Measurements from ENCODE around the gene ITGB2.

The ITGB2 gene

DNA sequence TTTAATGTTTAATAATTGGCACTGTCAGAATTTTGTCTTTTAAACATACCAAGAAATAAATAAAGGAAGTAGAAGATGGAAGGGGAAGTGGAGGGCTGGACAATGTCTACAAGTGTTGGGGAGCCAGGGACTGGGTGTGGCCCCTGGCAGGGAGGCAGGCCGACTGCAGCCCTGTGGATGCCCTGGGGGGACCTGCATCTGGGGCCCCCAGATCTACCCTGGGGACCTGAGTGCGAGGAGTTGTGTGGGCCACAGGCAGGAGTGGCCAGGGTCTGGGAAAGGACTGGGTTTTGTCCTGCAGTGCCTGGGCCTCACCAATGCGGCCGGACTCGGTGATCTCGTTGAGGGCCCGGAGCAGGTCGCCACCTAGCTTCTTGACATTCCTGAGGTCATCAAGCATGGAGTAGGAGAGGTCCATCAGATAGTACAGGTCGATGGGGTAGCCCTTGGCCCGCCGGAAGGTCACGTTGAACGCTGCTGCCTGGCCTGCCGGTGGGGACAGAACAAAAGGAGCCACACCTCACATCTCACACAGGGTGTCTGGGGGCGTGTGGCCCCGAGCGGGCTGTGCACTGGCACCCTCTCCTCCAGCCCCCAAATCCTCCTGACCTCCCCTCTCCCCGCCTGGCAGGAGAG is 17.5 kb downstream of the ITGB2 start:
- TF ChIP-seq, protein P1, sequence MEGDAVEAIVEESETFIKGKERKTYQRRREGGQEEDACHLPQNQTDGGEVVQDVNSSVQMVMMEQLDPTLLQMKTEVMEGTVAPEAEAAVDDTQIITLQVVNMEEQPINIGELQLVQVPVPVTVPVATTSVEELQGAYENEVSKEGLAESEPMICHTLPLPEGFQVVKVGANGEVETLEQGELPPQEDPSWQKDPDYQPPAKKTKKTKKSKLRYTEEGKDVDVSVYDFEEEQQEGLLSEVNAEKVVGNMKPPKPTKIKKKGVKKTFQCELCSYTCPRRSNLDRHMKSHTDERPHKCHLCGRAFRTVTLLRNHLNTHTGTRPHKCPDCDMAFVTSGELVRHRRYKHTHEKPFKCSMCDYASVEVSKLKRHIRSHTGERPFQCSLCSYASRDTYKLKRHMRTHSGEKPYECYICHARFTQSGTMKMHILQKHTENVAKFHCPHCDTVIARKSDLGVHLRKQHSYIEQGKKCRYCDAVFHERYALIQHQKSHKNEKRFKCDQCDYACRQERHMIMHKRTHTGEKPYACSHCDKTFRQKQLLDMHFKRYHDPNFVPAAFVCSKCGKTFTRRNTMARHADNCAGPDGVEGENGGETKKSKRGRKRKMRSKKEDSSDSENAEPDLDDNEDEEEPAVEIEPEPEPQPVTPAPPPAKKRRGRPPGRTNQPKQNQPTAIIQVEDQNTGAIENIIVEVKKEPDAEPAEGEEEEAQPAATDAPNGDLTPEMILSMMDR (IDR thresholded peaks at IDR 0.05; ENCODE audit: control insufficient read depth, insufficient read depth, low read depth, low read length, missing control alignments): no peak
- no peak for DNase-seq (ENCODE audit: low read depth)
- H3K4me3 ChIP-seq (ENCODE audit: control insufficient read depth, low read depth, low read length): no peak overlapping the region

DNA sequence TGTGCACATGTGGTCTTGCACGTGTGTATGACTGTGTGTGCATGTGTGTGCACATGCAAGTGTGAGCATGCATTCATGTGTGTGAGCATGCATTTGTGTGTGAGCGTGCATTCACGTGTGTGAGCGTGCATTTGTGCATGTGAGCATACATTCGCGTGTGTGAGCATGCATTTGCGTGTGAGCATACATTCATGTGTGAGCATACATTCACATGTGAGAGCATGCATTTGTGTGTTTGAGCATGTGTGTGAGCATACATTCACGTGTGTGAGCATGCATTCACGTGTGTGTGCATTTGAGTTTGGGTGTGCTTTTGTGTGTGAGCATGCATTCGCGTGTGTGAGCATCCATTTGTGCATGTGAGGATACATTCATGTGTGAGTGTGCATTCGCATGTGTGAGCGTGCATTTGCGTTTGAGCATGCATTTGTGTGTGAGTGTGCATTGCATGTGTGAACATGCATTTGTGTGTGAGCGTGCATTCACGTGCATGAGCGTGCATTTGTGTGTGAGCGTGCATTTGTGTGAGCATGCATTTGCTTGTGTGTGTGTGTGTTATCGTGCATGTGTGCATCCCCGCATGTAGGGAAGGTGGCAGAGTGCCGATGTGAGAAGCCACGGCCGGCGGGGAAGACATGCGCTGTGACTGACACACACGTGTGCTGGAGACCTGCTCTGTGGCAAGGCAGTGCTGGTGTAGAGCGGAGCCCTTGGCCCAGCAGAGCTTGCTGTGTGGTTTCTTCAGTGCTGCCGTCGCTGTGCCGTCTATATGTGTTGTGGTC is 18.2 kb downstream of the ITGB2 start:
- no peak overlapping the region for H3K4me3 ChIP-seq (ENCODE audit: control insufficient read depth, low read depth, low read length)
- TF ChIP-seq, protein P1 (IDR thresholded peaks at IDR 0.05; ENCODE audit: control insufficient read depth, insufficient read depth, low read depth, low read length, missing control alignments): no peak
- DNase-seq (ENCODE audit: low read depth): no peak

DNA sequence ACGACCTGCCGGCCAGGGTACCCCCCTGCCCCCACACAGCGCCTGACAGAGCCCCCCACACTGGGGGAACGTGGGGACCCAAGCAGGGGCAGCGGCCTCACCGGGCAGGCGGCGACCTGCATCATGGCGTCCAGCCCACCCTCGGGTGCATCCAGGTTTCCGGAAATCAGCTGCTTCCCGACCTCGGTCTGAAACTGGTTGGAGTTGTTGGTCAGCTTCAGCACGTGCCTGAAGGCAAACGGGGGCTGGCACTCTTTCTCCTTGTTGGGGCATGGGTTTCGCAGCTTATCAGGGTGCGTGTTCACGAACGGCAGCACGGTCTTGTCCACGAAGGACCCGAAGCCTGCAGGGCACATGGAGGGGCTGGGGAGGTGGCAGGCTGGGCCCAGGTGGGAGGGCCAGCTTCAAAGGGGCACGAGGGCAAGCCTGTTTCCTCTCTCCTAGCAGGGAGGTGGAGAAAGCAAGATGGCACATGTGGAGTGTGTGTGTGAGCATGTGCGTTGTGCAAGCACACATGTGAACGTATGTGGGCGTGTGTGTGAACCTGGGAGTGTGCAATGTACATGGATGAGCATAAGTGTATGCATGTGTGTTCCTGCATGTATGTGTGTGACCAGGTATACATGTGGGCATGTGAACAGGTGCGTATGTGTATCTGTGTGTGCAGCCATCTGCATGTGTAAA is 19.2 kb downstream of the ITGB2 start:
- TF ChIP-seq, protein P1 (IDR thresholded peaks at IDR 0.05; ENCODE audit: control insufficient read depth, insufficient read depth, low read depth, low read length, missing control alignments): no peak
- no peak for DNase-seq (ENCODE audit: low read depth)
- no peak overlapping the region for H3K4me3 ChIP-seq (ENCODE audit: control insufficient read depth, low read depth, low read length)

DNA sequence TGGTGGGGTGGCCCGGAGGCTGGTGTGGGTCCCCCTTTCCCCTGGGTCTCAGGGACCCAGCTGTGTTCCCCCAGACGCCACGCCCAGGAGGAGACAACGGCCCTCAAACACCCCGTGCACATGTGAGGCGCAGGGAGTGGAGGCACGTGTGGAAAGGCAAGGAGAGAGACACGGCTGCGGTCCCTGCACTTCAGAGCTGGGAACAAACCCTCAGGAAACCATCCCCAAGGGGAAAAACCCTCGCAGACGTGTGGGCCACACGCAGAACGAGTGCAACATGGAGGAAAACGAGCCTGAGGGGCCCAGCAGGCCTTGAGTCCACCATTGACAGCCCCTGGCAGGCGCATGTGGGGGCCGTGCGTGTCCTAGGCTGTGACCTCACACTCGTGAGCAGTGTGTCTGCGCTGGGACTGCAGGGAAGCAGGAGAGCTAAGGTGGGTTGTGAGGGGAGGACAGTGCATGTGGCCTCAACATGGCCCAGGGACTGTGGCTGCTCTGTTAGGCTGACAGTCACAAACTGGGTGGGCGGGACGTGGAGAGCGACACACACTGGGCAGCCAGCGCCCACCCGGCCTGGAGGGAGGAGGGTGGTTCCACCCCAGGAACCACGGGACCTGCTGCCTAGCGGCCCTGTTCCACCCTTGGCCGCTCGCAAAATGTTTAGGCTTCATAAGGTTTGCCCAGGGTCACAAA is 20.0 kb downstream of the ITGB2 start:
- DNase-seq (ENCODE audit: low read depth): no peak
- no peak overlapping the region for H3K4me3 ChIP-seq (ENCODE audit: control insufficient read depth, low read depth, low read length)
- TF ChIP-seq, protein P1 (IDR thresholded peaks at IDR 0.05; ENCODE audit: control insufficient read depth, insufficient read depth, low read depth, low read length, missing control alignments): no peak

DNA sequence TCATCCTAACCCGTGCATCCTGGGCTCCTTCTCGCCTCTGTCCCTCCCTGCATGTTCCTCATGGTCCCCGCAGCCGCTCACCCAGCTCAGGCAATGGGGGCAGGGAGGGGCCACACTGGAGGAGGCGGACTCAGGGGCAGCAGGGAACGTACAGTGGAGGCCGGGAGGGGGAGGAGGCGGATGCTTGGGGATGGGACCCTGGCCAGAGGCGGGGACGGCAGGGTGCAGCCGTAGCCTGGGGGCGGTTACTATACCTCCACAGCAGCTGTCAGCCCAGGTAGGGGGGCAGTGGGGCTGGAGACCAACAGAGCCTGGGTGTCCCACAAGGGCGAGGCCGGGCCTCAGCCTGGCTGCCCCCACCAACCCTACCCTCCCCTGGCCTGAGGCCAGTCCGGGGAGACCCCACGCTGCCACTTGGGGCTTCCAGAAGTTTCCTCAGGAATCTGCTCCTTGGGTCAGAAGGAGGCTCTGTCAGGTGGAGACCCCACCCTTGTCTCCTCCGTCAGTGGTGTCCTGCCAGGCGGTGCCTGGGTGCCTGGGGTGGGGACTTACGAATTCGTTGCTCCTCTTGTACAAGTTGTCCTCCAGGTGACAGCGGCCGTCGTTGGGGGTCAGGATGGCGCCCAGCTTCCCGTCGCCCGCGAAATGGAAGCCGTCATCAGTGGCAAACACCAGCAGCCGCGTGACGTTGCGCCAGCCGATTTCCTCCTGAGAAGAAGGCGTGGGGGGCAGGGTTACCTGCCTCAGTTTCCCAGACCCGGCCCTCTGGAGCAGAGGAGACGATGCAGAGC is 20.7 kb downstream of the ITGB2 start:
- TF ChIP-seq, protein P1 (IDR thresholded peaks at IDR 0.05; ENCODE audit: control insufficient read depth, insufficient read depth, low read depth, low read length, missing control alignments): no peak
- no peak for DNase-seq (ENCODE audit: low read depth)
- no peak overlapping the region for H3K4me3 ChIP-seq (ENCODE audit: control insufficient read depth, low read depth, low read length)
